K562 (cell line): ENCODE data around the gene ZNF485. TPM values are rescaled to one million over a fixed set of nuclear protein-coding genes. Genes with fewer than 3 reads are reported as not detected.

Source experiments
- polyA plus RNA-seq, 8 experiments: library from polyadenylated mRNA; depleted of rRNA in 4 of 8; stranded (reverse) in 5 of 8; unstranded in 3 of 8; fragments of >200 nt; fragmentation: Nextera tagmentation in 2 of 8; fragmentation: Illumina TruSeq in 1 of 8; extraction: Ambion mirVana in 2 of 8; extraction: Trizol in 1 of 8; gene quantifications; 2 replicates each; pipeline versions ENCODE4 v1.2.1 to v1.2.3, GENCODE V29; 2011 to 2014; ENCODE audit warnings: inconsistent platforms in 1 of 8, missing spikeins in 1 of 8
- total RNA-seq, 7 experiments: library from RNA; depleted of rRNA in 6 of 7; stranded (reverse); fragments of >200 nt in 6 of 7; fragmentation: Illumina TruSeq in 2 of 7; extraction: Trizol in 2 of 7; gene quantifications; 2 replicates each; pipeline versions ENCODE4 v1.2.1 to v1.2.3, GENCODE V29; 2011 to 2021; ENCODE audit warnings: low replicate concordance in 1 of 7

Gene ZNF485
- total and polyA plus RNA-seq, 9 of the 15 experiments (the other 6 are each of a cell fraction or from before 2014, with no cell fraction given): 8.0 to 18.7 (median 11.9) TPM

Other genes with a start within 250 kb of the ZNF485 start
- not detected in 2 replicates for gene FXYD4, start 234.8 kb upstream of the ZNF485 start, total RNA-seq (2014; rRNA removed)
- gene FXYD4, start 234.8 kb upstream of the ZNF485 start, total RNA-seq (2014; rRNA removed; fragmentation: Illumina TruSeq; extraction: Trizol): not detected in 2 replicates
- not detected in 2 replicates for gene FXYD4, start 234.8 kb upstream of the ZNF485 start, total RNA-seq (2015; rRNA removed; fragmentation: Illumina TruSeq; extraction: Trizol)
- gene FXYD4, start 234.8 kb upstream of the ZNF485 start, total RNA-seq (2021): not detected in 2 replicates
- not detected in 2 replicates for gene FXYD4, start 234.8 kb upstream of the ZNF485 start, polyA plus RNA-seq (2011; rRNA removed)
- gene FXYD4, start 234.8 kb upstream of the ZNF485 start, polyA plus RNA-seq (2014; fragmentation: Illumina TruSeq; extraction: Trizol): not detected in 2 replicates
- gene FXYD4, start 234.8 kb upstream of the ZNF485 start, polyA plus RNA-seq (2014; fragmentation: Nextera tagmentation; extraction: Ambion mirVana): not detected
- 0.94 TPM in 1 of 2 replicates, not detected in the other for gene FXYD4, start 234.8 kb upstream of the ZNF485 start, polyA plus RNA-seq (2014; rRNA removed)
- gene HNRNPF, start 197.3 kb upstream of the ZNF485 start, total RNA-seq (2014; rRNA removed): 475 and 482 TPM in 2 replicates
- gene HNRNPF, start 197.3 kb upstream of the ZNF485 start, total RNA-seq (2014; rRNA removed; fragmentation: Illumina TruSeq; extraction: Trizol): 350 and 367 TPM in 2 replicates
- gene HNRNPF, start 197.3 kb upstream of the ZNF485 start, total RNA-seq (2015; rRNA removed; fragmentation: Illumina TruSeq; extraction: Trizol): 425 and 438 TPM in 2 replicates
- 436 and 489 TPM in 2 replicates for gene HNRNPF, start 197.3 kb upstream of the ZNF485 start, total RNA-seq (2021)
- gene HNRNPF, start 197.3 kb upstream of the ZNF485 start, polyA plus RNA-seq (2011; rRNA removed): 331 and 341 TPM in 2 replicates
- gene HNRNPF, start 197.3 kb upstream of the ZNF485 start, polyA plus RNA-seq (2014; fragmentation: Illumina TruSeq; extraction: Trizol): 450 and 461 TPM in 2 replicates
- 100 to 1,000 TPM; 192 to 289 TPM for gene HNRNPF, start 197.3 kb upstream of the ZNF485 start, polyA plus RNA-seq (2014; fragmentation: Nextera tagmentation; extraction: Ambion mirVana)
- gene HNRNPF, start 197.3 kb upstream of the ZNF485 start, polyA plus RNA-seq (2014; rRNA removed): 390 and 416 TPM in 2 replicates
- 2.7 and 3.2 TPM in 2 replicates for gene ZNF487, start 169.3 kb upstream of the ZNF485 start, total RNA-seq (2014; rRNA removed)
- gene ZNF487, start 169.3 kb upstream of the ZNF485 start, total RNA-seq (2014; rRNA removed; fragmentation: Illumina TruSeq; extraction: Trizol): 4.1 and 4.3 TPM in 2 replicates
- gene ZNF487, start 169.3 kb upstream of the ZNF485 start, total RNA-seq (2015; rRNA removed; fragmentation: Illumina TruSeq; extraction: Trizol): 3.7 and 4.3 TPM in 2 replicates
- 1.9 and 3.5 TPM in 2 replicates for gene ZNF487, start 169.3 kb upstream of the ZNF485 start, total RNA-seq (2021)
- 5.5 and 5.9 TPM in 2 replicates for gene ZNF487, start 169.3 kb upstream of the ZNF485 start, polyA plus RNA-seq (2011; rRNA removed)
- gene ZNF487, start 169.3 kb upstream of the ZNF485 start, polyA plus RNA-seq (2014; fragmentation: Illumina TruSeq; extraction: Trizol): 4.1 and 4.2 TPM in 2 replicates
- gene ZNF487, start 169.3 kb upstream of the ZNF485 start, polyA plus RNA-seq (2014; fragmentation: Nextera tagmentation; extraction: Ambion mirVana): 1 to 10 TPM; 6.1 to 6.5 TPM
- gene ZNF487, start 169.3 kb upstream of the ZNF485 start, polyA plus RNA-seq (2014; rRNA removed): 3.2 and 3.7 TPM in 2 replicates
- gene ZNF239, start 31.8 kb upstream of the ZNF485 start, total RNA-seq (2014; rRNA removed): 15.5 and 18.7 TPM in 2 replicates
- 26.7 and 29.2 TPM in 2 replicates for gene ZNF239, start 31.8 kb upstream of the ZNF485 start, total RNA-seq (2014; rRNA removed; fragmentation: Illumina TruSeq; extraction: Trizol)
- gene ZNF239, start 31.8 kb upstream of the ZNF485 start, total RNA-seq (2015; rRNA removed; fragmentation: Illumina TruSeq; extraction: Trizol): 23.1 and 23.6 TPM in 2 replicates
- 13.4 and 13.7 TPM in 2 replicates for gene ZNF239, start 31.8 kb upstream of the ZNF485 start, total RNA-seq (2021)
- gene ZNF239, start 31.8 kb upstream of the ZNF485 start, polyA plus RNA-seq (2011; rRNA removed): 16.3 and 23.4 TPM in 2 replicates
- gene ZNF239, start 31.8 kb upstream of the ZNF485 start, polyA plus RNA-seq (2014; fragmentation: Illumina TruSeq; extraction: Trizol): 22.0 and 23.6 TPM in 2 replicates
- 10 to 100 TPM; 14.2 to 23.6 TPM for gene ZNF239, start 31.8 kb upstream of the ZNF485 start, polyA plus RNA-seq (2014; fragmentation: Nextera tagmentation; extraction: Ambion mirVana)
- 17.7 and 18.3 TPM in 2 replicates for gene ZNF239, start 31.8 kb upstream of the ZNF485 start, polyA plus RNA-seq (2014; rRNA removed)
- 17.3 and 19.8 TPM in 2 replicates for gene ZNF32, start 42.4 kb downstream of the ZNF485 start, total RNA-seq (2014; rRNA removed)
- 31.8 and 34.7 TPM in 2 replicates for gene ZNF32, start 42.4 kb downstream of the ZNF485 start, total RNA-seq (2014; rRNA removed; fragmentation: Illumina TruSeq; extraction: Trizol)
- 21.4 and 22.3 TPM in 2 replicates for gene ZNF32, start 42.4 kb downstream of the ZNF485 start, total RNA-seq (2015; rRNA removed; fragmentation: Illumina TruSeq; extraction: Trizol)
- gene ZNF32, start 42.4 kb downstream of the ZNF485 start, total RNA-seq (2021): 20.3 and 22.3 TPM in 2 replicates
- gene ZNF32, start 42.4 kb downstream of the ZNF485 start, polyA plus RNA-seq (2011; rRNA removed): 40.5 and 57.0 TPM in 2 replicates
- gene ZNF32, start 42.4 kb downstream of the ZNF485 start, polyA plus RNA-seq (2014; fragmentation: Illumina TruSeq; extraction: Trizol): 29.5 and 30.7 TPM in 2 replicates
- 10 to 100 TPM; 18.3 to 26.3 TPM for gene ZNF32, start 42.4 kb downstream of the ZNF485 start, polyA plus RNA-seq (2014; fragmentation: Nextera tagmentation; extraction: Ambion mirVana)
- gene ZNF32, start 42.4 kb downstream of the ZNF485 start, polyA plus RNA-seq (2014; rRNA removed): 28.4 TPM in 2 replicates